HG02970 (cell line): ENCODE data around the gene ATP5ME.
"Not testable (repeated sequence)": the region's sequence is repeated elsewhere in the genome, so short reads cannot be mapped to it uniquely, and the experiment has no call there.

Experiments used
- ATAC-seq: cut with Tn5 transposase; IDR thresholded peaks from one replicate; pipeline ENCODE4 v1.9.1; 2021; ENCODE audit warnings: mild to moderate bottlenecking, moderate library complexity, moderate number of reproducible peaks; ENCODE audit not compliant: unreplicated experiment, low FRiP score

Gene ATP5ME

DNA sequence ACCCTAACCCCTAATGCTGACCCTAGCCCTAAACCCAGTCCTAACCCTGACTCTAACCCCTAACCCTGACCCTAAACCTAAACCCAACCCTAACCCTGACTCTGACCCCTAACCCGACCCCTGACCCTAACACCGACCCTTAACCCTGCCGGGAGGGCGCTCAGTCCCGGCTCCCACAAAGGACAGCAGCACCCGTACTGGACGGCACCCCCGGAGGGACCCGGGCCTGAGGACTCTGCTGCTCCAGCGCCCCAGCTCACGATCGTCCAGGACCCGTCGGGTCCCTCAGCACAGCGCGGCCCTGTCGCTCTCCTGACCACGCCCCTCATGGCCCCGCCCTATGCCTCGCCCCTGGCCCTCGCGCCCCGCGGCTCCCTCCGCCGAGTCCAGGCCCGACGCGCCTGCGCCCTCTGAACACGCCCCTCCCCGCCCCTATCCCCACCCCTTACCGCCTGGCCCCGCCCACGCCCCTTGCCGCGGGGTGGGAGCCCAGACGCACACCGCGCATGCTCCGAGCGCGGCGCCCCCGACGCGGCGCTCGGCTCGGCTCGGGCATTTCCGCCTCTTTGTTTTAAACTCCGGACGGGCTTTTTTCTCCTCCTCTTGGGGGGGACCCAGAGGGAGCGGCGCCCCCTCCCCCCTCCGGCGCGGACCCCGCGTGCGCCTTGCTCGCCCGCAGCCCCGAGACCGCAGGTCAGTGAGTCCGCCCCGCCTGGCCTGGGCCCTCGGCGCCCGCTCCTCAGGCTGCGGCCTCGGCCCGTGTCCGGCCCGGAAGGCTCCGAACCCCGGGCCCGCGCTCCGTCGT lies 31.4 kb upstream of the ATP5ME start, which contains the start of gene PCGF3:
TSS of gene PCGF3 (plus strand) at position 555 of the 805 bp plus-strand sequence. CDS start 27,849 bp downstream, outside the sequence.
- peak; percentile 92 for ATAC-seq

DNA sequence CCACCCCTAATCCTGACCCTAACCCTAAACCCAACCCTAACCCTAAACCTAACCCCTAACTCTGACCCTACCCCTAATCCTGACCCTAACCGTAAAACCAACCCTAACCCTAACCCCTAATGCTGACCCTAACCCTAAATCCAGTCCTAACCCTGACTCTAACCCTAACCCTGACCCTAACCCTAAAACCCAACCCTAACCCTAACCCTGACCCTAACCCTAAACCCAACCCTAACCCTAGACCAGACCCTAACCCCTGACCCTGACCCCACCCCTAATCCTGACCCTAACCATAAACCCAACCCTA lies 30.8 kb upstream of the ATP5ME start:
- no peak for ATAC-seq

DNA sequence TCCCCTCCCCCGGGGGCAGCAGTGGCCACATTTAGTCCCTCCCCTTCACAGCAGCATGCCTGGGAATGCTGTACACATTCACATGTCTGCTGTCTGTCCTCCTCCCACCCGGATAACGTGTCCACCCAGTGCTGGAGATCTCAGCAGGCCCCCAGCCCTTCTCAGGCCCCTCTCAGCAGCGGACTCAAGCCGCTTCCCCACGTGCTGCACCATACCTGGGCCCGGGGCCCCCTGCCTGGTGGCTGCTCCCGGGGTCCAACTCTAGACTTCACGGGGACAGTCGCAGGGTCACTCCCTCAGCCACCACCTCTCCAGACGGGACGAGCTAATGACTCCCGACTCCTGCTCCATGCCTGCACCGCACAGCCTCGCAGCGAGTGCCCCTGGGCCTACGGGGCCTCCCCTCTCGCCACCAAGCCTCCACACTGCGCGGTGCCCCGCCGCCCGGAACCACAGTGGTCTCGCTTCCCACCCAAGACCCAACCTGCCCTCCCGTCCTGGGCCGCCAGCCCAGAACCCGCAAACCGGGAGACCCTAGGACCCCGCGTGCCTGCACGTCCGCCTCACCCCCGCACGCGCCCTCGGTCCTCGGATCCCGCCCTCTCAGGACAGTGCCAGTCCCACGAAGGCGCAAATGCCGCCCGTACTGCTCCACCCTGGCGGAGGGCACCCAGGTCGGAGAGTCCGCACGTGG lies 30.3 kb upstream of the ATP5ME start:
- no peak for ATAC-seq

DNA sequence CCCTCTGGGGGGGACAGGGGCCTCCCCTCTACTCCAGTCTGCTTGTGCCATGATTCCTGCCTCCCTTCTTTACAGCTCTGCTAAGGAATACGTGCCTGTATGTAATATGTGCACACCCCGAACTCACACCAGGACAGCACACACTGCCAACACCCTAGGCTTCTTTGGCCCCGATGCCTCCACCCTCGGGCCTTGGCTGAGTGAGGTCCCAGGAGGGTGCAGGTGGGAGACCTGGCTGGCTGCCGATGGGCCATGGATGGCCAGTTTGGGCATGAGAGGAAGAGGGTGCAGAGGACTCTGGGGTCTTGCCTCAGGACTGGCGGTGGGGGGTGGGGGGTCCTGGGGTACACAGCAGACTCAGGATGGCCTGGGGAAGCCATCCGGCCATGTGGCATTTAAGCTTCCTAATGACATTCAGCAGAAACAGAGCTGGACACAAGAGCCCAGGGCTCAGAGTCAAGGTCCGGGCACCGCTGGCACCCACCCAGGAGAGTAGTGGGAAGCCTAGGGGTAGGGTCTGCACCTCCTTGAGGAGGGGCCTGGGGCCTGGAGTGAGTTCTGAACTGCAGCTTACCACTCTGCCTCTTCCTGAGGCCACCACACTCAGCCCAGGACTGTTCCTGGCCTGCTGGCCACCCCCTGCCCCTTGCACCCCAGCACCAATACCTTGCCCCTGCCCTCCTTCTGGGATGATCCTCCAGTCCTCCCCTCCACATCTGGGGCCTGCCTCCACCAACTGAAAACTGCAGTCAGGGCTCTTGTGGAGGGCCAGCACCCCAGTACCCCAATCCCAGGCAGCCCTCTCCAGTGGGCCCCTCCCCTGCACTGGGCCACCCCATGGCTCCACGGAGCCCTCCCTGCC lies 29.5 kb upstream of the ATP5ME start:
- ATAC-seq, result no peak

DNA sequence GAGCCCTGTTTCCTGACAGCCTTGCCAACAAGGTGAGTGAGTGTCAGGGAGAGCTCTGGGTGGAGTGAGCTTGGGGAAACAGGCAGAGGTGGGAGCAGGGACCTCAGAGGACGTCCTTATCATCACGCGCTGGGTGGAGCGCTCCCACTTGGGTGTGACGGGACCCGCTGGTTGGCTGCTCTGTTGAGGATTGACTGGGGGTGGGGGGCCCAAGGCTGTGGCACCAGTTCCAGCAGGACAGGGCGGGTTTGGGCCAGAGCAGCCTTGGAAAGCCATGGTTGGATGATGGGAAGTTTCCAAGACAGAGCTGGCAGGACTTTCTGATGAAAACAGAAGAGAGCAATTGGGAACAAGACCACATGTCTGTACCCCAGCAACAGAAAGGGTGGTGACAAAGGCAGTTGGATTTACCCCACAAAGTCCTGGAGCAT lies 28.6 kb upstream of the ATP5ME start:
- ATAC-seq, result no peak

DNA sequence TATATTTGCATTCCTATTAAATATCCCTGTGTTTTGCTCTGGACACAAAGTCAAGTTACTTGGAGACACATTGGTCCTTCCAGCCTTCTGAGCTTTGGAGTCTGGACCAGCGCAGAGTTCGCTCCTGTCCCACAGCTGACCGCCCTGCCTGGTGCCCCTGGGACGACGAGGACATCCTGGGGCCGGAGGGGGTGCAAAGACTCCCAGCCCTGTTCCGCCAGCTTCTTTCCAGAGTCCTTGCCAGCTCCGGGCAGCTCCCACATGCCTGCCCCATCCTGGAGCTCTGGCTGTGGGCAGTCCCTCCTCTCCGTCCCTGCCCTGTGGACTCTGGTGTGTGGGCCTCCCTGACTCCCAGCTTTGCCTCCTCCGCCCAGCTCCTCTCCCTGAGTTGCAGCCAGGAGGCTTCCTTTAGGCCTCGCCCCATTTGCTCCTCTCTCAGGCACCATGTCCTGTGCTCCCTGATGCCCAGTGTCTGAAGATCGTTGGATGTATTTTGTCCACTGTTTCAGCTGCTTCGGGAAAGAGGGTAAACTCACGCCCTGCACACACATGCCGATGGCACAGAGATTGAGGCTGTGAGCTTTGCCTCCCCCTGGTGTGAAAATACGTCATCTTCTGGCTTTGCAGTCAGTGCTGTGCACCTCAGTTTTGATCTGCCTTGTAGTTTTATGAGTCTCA lies 26.6 kb upstream of the ATP5ME start:
- no peak for ATAC-seq

DNA sequence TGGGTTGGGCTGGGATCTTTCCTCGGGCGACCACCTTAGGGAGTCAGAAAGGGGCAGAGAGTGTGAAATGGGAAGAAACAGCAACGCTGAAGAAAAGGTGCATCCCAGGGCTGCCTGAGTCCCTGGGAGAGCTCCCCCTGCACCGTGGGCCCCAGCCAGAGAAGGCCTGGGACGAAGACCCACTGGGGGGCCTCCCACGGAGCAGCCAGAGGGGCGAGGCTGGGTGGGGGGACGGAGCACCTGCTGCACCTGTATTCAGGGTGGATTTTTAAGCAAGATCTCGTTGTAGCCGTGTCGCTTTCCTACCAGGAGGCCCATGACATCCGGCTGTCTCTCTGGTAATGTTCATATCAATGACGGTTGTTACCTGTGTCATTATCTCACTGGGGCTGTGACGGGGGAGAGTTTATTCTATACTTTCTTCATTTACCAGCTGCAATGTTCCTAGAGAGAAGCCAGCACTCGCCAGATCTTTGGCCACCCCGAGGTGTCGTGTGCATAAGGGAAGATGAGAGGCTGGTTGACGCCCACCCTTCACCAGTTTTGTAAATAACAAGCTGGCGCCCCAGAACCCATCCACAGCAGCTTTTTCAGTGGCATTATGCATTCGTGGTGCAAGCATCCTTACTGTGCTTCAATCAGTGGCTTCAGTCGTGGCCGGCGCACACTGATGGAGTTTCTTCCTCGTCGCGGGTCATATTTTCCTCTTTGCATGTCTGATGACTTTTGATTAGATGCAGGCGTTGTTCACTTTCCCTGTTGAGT lies 25.9 kb upstream of the ATP5ME start:
- ATAC-seq, result no peak

DNA sequence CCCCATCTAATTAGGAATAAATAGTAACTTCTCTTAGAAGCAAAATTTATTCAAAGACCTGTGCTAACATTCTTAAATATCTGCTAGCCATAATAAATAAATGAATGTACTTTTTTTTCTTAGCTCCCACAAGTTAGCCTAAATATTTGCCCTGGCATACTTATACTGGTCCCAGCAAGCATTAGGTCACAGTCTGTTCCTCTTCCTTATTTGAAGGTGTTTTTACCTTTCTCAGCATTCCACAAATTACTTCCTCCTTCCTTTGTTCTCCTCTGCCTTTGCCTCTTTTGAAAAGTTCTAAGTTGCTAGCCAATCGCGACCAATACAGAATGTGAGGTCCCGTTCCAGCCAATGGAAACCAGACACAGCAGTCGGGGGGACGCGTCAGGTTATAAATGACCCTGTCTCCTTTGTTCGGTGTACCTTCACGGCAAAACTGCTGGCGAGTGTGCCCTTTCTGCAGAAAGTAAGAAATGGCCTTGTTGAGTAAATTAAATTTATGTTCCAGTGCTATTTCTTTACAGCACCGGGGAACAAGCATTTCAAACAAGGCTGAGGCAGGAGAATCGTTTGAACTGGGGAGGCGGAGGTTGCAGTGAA lies 20.4 kb upstream of the ATP5ME start:
- not testable (repeated sequence) for ATAC-seq

DNA sequence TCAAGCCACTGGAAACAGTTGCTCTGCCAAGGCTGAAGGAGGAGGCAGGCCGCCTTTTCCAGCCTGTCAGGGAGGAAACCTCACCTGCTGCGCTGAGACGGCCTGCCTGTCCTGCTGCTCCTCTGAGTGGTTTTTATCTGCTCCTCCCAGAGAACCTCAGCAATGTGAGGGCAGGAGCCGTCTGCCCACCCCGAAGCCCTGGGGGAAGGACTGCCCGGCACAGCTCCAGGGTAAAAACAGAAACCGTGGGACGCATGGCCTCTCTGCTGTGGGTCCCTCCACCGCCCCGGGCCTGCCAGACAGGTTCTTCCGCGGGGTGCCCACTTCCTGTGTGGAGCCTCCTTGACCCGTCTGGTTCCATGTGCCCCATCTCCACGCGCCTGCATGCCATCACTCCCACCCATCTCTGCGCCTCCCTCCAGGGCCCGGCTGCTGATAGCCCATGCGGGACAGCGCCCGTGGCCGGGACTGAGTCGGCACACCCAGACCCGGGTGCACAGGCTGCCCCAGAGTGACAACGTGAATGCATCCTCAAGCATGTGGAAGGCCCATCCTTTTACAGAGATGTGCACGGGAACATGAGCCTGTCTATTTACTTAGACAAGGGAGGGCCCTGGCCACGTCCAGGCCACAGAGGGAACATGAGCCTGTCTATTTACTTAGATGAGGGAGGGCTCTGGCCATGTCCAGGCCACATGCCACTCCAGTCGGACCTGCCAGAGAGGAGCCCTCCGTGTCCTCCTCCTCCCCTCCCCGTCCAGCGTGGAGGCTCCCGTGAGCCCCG lies 18.9 kb upstream of the ATP5ME start:
- ATAC-seq, result no peak

DNA sequence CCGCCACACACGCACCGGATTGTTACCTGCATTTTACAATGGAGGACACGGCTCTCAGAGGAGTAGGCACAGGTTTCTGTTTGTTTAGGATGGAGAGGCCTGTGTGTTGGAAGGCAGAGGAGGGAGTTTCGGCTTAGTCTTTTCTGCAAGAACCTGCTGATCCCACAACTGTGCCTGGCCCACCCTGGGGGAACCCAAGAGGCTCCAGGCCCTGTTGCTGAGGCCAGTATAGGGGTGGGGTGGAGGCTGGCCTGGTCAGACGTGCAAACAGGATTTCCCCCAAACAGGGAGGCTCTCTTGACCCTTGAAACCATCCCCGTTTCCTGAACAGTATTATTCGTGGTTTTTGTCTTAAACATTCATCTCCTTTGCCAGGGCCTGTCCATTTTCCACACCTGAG lies 15.6 kb upstream of the ATP5ME start:
- ATAC-seq, result no peak

DNA sequence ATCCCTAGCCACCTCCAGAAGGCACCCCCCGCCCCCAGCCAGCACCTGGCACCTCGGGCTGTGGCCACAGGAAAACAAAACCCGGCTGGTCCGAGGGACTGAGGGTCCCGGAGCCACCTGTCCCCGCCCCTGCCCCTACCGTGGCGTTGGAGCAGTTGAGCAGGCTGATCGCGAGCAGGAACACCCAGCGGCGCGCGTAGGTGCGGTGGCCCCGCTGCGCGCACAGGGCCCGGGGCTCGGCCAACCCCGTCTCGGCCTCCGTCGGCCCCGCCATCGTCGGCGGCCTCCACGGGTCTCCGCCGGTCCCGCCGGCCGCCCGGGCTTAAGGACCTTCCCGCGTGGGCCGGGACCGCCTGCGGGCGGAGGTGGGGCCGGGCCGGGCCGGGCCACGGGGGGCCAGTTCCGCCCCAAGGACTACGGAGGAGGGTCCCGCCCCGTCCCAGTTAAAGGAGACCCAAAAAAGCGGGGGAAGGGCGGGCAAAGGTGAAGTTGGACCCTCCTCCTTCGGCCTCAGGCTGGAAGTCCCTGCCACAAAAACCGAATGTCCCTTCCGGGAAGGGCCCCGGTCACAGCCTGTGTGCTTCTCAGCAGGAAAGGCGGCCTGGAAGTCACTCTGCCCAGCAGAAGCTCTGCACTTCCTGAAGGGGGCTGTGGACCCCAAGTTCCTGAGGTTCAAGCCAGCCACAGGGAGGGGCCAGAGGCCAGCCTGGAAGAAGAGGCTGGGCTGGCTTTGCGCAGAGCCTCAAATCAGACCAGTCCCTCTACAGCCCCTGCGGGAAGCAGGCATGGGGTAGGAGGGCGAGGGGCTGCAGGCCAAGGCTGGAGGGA lies 15.0 kb upstream of the ATP5ME start, which contains the start of gene SLC49A3:
TSS of gene SLC49A3 (minus strand) at position 298 of the 828 bp plus-strand sequence. CDS start at position 274, 24 bp downstream.
- ATAC-seq, result no peak

DNA sequence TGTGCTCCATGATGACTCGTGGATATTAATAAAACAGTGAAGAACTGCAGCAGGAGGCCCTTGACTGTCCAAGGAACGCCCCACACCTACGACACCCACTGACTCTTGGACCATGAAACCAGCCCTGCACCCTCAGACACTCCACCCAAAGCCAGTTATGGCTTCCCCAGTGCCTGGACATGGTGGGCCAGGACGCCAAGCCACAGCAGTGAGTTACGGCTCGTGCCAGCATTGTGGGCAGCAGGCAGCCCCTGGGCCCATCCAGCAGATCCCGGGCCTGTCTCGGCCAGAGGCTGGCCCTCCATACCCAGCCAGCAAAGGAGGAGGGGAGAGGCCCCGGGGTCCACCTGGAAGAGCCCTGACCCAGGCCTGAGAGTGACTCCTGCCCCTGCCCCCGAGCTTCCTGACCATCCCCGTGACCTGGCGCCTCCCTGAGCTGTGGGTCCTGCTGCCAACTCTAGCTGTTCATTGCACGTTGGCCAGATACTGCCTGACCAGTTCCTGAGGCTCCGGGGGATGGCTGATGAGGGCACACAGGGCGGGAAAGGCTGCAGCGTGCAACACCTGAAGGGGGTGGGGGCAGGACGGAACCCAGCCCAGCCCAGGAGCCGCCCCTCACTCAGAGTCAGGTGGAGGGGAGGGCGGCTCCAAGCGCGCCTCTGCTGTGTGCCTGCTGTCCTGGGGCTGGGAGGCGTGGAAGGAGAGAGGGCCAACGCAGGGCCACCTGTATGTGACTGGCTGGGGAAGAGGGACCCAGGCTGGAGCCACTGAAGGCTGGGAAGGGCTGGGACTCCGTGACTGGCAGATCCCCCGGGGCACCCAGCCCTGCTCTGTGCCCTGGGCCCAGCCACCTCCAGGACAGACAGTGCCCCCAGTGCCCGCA lies 14.1 kb upstream of the ATP5ME start:
- ATAC-seq, result no peak

DNA sequence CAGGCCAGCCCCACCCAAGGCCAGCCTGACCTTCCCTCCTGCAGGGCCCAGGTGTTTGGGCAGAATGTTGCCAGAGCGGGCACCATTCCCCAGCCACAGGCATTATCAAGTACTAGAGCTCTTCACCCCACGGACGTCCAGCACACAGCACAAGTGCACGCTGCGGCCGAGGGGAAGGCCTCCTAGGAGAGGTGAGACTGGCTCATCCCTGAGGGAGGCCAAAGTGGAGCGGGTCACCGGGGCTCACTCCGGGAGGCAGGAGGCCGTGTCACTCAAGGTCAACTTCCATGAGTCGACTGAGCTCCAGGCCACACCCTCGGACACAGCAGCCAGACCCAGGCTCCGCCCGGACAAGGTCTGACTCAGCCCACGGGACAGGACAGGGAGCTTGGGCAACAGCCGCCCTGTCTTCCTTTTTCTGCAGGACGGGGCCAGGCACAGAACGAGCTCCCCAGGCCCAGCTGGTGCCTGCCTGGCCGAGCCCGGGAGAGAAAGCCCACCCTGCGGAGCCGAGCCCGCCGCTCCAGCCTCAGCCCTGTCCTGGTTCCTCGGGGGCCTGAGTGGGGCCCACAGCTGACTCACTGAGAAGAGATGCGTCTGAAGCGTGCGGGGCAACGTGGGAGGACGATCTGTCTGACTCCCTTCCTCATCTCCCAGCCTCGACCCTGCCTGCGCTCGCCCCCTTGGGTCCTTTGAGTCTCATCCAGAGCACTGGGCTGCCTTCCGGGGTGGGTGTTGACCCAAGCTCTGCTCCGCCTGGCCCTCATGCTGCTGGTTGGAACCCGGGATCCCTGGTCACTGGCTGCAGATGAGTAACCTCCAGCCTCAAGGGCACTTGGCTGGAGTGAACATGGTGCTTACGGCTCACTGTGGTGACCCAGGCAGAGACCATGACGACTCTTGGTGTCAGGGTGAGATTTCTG lies 13.2 kb upstream of the ATP5ME start:
- ATAC-seq, result no peak

DNA sequence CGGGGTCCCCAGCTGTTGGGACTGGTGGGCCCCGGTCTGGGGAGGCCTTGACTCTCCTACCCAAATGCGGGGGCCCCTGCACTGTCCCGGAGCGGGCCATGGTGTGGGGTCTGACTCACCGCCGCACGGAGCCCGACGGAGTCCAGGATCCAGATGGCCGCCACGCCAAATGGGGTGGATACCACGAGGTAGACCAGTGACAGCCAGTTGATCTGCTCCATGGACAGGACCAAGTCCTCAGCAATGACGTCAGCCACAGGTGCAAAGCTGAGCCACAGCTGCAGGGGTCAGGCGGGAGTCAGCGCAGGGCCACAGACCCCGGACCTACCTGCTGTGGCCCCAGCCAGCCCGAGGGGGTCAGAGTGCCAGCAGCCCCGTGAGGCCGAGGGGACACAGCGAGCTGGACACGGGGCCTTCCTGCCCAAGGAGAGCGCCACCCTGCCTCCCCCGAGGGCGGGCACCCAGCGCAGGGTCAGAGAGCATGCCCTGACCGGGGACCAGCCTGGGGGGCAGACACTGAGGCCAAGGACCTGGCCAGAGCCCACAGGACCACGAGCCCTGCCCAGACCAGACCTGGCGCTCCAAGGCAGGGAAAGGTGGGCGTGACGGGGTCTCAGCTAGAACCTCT lies 12.5 kb upstream of the ATP5ME start:
- ATAC-seq, result no peak
